ENCODE measurements around the gene PRR30. TPM values are rescaled to one million over a fixed set of nuclear protein-coding genes. Genes with fewer than 3 reads are reported as not detected.

Gene PRR30
- total RNA-seq, 1 donor from 2014 or later = not detected

DNA sequence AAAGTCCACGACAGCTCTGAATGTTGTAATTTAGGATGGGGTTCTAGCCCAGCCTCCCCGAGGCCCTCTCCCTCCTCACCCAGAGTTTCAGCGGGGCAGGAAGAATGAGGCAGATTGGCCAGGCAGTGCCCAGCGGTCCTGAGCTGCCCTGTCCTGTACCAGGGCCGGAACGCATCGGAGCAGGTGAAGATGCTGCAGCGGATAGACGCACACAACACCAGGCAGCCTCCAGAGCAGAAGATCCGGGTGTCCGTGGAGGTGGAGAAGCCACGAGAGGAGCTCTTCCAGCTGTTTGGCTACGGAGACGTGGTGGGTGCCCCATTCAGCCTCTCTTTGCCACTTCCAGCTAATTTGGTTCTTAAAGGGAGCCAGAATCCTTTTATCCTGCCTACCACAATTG, 41.9 kb downstream of the PRR30 start:
- FAIRE-seq (no peak), DNase-seq (ENCODE audit: low read depth) (no peak)
- TF ChIP-seq, protein P1, sequence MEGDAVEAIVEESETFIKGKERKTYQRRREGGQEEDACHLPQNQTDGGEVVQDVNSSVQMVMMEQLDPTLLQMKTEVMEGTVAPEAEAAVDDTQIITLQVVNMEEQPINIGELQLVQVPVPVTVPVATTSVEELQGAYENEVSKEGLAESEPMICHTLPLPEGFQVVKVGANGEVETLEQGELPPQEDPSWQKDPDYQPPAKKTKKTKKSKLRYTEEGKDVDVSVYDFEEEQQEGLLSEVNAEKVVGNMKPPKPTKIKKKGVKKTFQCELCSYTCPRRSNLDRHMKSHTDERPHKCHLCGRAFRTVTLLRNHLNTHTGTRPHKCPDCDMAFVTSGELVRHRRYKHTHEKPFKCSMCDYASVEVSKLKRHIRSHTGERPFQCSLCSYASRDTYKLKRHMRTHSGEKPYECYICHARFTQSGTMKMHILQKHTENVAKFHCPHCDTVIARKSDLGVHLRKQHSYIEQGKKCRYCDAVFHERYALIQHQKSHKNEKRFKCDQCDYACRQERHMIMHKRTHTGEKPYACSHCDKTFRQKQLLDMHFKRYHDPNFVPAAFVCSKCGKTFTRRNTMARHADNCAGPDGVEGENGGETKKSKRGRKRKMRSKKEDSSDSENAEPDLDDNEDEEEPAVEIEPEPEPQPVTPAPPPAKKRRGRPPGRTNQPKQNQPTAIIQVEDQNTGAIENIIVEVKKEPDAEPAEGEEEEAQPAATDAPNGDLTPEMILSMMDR (IDR thresholded peaks at IDR 0.05; ENCODE audit: insufficient read depth, low read length, severe bottlenecking) = no peak
- H3K4me3 ChIP-seq (ENCODE audit: low read depth, low read length) = no peak overlapping the region
- H3K36me3 ChIP-seq (ENCODE audit: control insufficient read depth, insufficient read depth, low read length) = no peaks in the 10 kb centered on the region
- H3K27me3 ChIP-seq (ENCODE audit: control insufficient read depth, insufficient read depth, low read length) = no peaks in the 10 kb centered on the region

DNA sequence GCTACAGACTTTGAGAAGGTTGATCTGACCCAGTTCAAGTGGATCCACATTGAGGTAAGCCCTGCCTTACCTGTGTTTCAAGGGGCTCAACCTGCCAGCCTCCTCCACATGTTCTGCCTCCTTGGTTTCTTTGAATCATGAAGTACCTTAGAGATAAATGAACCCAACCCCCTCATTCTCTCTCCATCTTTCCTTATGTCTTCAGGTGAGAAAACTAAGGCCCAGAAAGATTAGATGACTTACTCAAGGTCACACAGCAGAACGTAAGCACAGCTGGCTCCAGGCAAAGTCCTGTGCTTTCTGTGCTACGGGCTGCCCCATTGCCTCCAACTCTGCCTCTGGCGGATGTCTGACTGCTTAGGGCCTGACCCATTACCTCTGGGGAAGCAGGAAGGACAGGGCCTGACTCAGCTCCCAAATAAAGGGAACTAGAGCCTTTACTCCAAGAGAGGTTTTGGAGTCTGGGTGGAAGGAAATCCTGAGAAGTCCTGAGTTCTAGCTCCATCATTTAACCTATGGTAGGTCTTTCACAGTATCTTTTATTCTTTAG, 42.4 kb downstream of the PRR30 start:
- H3K36me3 ChIP-seq (ENCODE audit: control insufficient read depth, insufficient read depth, low read length) = no peaks in the 10 kb centered on the region
- no peak overlapping the region for H3K4me3 ChIP-seq (ENCODE audit: low read depth, low read length)
- no peak for DNase-seq (ENCODE audit: low read depth)
- H3K27me3 ChIP-seq (ENCODE audit: control insufficient read depth, insufficient read depth, low read length) = no peaks in the 10 kb centered on the region
- no peak for FAIRE-seq
- TF ChIP-seq, protein P1 (IDR thresholded peaks at IDR 0.05; ENCODE audit: insufficient read depth, low read length, severe bottlenecking) = no peak

DNA sequence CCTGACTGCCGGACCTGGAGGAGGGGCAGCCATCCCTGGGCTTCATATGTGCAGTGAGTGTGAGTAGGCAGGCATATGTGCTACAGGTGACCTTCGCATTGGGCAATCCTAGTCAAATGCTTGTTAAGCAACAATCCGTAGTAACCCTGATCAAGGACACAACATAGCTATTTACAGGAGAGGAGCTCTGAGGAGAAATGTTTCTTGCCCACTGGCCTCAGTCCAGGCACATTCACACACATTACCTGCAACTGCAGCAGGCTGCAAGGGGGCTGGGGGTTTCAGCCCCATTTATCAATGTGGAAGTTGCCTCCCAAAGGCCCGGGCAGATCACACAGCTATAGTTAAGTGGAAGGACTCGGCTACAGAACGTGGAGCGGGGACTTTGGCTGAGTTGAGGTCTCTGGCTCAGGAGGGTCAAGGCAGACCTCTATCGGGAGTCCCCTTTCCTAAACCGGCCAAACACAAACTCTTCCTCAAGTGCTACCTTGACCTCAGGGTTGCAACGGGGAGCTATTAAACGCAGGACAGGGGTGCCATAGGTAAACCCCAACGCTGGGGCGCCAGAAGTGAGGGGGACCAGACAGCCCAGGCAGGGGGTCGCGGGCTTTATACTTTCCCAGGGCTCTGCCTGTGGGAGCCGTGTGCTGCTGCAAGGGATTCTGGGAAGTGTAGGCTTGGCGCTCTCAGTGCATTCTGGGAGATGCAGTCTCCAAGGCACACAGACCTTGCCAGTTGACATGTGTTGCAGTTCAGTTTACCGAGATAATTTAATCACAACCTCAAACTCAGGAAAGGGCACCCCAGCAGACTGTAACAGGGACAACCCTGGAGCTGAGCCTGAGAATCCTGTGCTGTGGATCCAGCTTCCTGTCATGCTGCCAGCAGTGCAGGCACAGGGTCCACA, 43.2 kb downstream of the PRR30 start:
- TF ChIP-seq, protein P1 (IDR thresholded peaks at IDR 0.05; ENCODE audit: insufficient read depth, low read length, severe bottlenecking) = no peak
- FAIRE-seq = no peak
- H3K27me3 ChIP-seq (ENCODE audit: control insufficient read depth, insufficient read depth, low read length) = no peaks in the 10 kb centered on the region

DNA sequence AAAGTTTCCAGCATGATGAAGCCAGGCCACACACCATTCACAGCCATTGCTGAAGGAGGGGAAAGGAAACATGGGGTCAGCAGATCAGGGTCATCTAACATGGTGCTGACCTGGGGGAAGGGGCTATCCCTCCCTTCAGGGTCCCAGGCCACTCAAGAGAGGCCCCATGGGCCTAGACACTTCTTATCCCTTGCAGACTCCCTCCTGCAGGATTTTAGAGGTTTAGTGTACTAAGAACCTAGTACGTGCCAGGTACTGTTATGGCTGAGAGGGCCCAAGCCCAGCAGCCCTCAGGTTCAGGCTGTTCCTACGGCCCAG, 43.8 kb downstream of the PRR30 start:
- TF ChIP-seq, protein P1 (IDR thresholded peaks at IDR 0.05; ENCODE audit: insufficient read depth, low read length, severe bottlenecking) = no peak
- FAIRE-seq = no peak
- no peaks in the 10 kb centered on the region for H3K36me3 ChIP-seq (ENCODE audit: control insufficient read depth, insufficient read depth, low read length)

More for the DNA sequence above, 43.2 kb downstream of the PRR30 start:
- H3K4me3 ChIP-seq (ENCODE audit: low read depth, low read length) = no peak overlapping the region
- H3K36me3 ChIP-seq (ENCODE audit: control insufficient read depth, insufficient read depth, low read length) = no peaks in the 10 kb centered on the region
- peak; percentile 54 for DNase-seq (ENCODE audit: low read depth)

DNA sequence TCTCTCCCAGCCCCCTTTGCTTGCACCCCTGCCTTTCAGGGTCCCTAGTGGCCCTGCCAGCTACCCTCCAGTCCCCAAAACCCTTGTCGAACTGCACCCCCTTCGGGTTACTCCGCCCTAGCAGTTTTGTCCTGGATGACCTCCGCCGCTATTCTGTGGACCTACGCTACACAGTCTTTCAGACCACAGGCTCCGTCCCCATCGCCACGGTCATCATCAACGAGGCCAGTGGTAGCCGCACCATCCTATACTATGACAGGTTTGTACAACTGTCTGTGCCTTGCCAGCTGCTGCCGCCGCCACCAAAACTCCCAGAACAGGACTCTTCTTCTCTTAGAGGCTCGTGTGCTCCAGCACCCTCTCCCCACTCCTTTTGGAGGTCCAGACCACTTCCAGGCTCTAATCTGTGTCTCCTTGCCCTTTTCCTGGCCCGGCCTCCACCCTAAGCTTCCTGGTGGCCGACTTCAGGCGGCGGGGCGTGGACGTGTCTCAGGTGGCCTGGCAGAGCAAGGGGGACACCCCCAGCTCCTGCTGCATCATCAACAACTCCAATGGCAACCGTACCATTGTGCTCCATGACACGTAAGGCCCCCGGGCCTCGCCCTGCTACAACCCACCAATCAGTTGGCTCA, 44.7 kb downstream of the PRR30 start:
- H3K4me3 ChIP-seq (ENCODE audit: low read depth, low read length) = no peak overlapping the region
- H3K27me3 ChIP-seq (ENCODE audit: control insufficient read depth, insufficient read depth, low read length) = no peaks in the 10 kb centered on the region
- H3K36me3 ChIP-seq (ENCODE audit: control insufficient read depth, insufficient read depth, low read length) = no peaks in the 10 kb centered on the region
- no peak for FAIRE-seq
- TF ChIP-seq, protein P1 (IDR thresholded peaks at IDR 0.05; ENCODE audit: insufficient read depth, low read length, severe bottlenecking) = no peak
- no peak for DNase-seq (ENCODE audit: low read depth)

More for the DNA sequence above, 43.8 kb downstream of the PRR30 start:
- H3K4me3 ChIP-seq (ENCODE audit: low read depth, low read length) = no peak overlapping the region
- no peaks in the 10 kb centered on the region for H3K27me3 ChIP-seq (ENCODE audit: control insufficient read depth, insufficient read depth, low read length)
- no peak for DNase-seq (ENCODE audit: low read depth)
